GM12872 (cell line): ENCODE results near the gene ISCU.

Source experiments
- TF ChIP-seq, protein P1 (sequence below): IDR thresholded peaks from 3 replicates; pipeline ENCODE4 v1.5.1; 2011; ENCODE audit warnings: low read depth, mild to moderate bottlenecking, low read length, moderate library complexity; ENCODE audit not compliant: insufficient read depth

ISCU gene

DNA sequence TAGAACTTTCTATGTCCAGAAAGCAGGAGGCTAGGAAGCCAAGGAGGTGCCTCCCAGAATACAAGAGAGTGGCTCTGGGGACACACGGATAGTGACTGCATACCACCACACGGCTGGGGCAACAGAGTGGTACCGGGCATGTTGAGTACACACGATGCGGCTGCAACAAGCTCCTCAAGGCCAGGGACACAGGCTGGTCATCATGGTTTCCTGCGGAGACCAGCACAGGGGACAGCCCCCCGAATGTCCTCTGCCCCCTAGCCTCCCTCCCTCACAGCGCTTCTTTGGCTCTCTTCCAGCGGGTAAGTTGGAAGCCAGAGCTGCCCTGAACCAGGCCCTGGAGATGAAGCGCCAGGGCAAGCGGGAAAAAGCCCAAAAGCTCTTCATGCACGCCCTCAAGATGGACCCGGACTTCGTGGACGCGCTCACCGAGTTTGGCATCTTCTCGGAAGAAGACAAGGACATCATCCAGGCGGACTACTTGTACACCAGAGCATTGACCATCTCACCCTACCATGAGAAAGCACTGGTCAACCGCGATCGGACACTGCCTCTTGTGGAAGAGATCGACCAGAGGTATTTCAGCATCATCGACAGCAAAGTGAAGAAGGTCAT lies 44.2 kb upstream of the ISCU start:
- TF ChIP-seq, protein P1, sequence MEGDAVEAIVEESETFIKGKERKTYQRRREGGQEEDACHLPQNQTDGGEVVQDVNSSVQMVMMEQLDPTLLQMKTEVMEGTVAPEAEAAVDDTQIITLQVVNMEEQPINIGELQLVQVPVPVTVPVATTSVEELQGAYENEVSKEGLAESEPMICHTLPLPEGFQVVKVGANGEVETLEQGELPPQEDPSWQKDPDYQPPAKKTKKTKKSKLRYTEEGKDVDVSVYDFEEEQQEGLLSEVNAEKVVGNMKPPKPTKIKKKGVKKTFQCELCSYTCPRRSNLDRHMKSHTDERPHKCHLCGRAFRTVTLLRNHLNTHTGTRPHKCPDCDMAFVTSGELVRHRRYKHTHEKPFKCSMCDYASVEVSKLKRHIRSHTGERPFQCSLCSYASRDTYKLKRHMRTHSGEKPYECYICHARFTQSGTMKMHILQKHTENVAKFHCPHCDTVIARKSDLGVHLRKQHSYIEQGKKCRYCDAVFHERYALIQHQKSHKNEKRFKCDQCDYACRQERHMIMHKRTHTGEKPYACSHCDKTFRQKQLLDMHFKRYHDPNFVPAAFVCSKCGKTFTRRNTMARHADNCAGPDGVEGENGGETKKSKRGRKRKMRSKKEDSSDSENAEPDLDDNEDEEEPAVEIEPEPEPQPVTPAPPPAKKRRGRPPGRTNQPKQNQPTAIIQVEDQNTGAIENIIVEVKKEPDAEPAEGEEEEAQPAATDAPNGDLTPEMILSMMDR, result no peak

DNA sequence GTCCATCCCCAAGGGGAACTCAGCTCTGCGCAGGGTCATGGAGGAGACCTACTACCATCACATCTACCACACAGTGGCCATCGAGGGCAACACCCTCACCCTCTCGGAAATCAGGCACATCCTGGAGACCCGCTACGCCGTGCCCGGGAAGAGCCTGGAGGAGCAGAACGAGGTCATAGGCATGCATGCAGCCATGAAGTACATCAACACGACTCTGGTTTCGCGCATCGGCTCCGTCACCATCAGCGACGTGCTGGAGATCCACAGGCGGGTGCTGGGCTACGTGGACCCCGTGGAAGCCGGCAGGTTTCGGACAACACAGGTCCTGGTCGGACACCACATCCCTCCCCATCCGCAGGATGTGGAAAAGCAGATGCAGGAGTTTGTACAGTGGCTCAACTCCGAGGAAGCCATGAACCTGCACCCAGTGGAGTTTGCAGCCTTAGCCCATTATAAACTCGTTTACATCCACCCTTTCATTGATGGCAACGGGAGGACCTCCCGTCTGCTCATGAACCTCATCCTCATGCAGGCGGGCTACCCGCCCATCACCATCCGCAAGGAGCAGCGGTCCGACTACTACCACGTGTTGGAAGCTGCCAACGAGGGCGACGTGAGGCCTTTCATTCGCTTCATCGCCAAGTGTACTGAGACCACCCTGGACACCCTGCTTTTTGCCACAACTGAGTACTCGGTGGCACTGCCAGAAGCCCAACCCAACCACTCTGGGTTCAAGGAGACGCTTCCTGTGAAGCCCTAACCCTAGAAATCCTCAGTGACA lies 43.5 kb upstream of the ISCU start:
- TF ChIP-seq, protein P1, result no peak

DNA sequence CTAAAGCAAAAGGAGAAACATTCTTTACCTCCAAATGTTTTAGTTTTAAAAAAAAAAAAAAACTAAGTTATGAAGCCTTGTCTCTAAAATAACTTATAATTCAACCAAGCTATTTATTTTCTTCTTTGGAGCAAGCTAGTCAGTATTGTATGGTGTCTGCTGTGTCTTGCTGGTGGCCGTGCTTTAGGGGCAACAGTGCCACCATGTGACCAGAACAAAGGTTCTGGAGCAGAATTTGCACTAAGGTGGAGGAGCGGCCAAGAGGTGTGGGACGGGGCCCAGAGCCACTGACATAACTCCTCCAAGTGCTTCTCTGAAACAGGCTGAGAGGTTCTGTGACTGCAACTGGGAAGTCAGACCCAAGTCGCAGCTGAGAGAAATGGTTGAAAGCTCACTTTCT lies 42.8 kb upstream of the ISCU start:
- TF ChIP-seq, protein P1, result no peak

DNA sequence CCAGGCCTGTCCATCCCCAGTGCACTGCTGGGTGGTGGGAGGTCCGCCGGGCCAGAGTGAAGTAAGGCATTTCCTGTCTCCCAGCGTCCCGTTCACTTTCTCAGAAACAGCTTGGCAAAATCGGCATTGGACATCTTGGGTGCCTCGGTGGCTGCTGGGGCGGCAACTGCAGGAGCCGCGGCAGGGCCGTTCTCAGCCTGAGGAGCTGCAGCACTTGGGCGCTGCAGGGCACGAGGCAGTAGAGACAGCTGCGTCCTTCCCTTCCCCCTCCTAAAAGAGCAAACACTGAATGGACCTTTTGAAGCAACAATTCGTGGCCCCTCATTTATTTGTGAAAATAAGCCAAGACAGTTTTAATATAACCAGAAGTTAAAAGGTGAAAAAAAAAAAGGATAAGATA lies 39.0 kb upstream of the ISCU start:
- TF ChIP-seq, protein P1, result no peak

DNA sequence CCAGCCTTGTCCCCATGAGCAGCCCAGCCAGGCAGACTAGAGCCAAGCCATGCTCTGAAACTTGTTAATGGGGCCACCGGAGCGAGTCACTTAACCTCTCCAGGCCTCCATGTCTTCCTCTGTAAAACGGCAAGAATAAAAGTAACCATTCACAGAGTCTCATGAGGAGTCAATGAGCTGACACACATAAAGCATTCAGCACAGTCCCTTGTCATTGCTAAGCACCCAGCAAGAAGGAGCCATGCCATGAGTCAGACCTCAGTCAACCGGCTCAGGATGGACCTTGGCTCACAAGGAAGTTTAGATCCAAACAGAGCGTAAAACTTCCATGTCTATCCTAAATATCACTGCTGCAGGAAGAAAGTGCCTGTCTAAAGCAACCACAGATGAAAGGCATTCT lies 36.7 kb upstream of the ISCU start:
- TF ChIP-seq, protein P1, result no peak

DNA sequence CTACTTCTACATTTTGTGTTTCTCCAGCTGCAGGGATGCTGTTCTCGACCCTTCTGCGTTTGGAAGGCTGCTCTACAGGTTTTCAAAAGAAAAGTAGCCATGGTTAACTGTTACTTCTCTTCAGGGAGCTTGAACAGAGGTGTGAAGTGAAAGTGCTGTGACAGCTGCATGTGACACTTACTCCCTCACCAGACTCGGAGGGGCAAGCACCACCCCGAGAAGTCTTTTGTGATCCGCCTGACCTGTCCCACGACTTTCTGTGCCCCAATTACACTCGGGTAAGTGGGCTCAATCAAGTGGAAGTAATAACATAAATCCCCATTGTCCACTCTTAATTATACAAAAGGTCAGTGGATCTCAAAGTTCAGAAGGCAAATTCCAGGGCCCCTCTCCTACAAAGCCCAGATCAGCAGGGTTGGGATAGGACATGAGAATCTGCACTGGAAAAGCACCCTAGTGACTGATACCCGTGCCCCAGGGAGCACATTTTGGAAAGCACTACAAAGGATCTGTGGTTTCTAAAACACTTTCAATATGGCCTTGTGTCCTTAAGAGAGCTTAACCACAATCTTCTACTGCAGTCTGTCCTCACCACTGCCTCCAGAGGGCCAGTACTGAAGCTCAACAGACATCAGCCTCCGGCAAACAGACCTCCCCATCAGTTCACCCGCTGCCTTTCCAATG lies 35.8 kb upstream of the ISCU start:
- TF ChIP-seq, protein P1, result peak; percentile 2; the same call in 1 of the 3 replicates

DNA sequence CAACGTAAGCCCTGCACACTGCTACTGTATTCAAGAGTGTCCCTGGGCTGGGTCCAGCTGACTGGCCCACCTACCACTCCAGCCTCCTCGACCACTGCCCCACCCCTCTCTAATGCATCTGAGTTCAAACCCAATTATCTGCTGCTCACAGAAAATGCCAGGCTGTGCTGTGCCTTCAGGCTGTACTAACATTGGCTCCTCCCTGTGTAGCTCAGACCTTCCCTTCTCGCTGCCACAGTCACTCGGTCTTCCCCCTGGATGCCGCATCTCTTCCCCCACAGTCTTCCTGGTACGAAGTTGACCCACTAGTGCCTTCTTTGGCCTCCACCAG lies 35.3 kb upstream of the ISCU start:
- TF ChIP-seq, protein P1, result no peak
